ENCODE measurements around the gene ALOX5AP. TPM values are rescaled to one million over a fixed set of nuclear protein-coding genes. Genes with fewer than 3 reads are reported as not detected.

The ALOX5AP gene
- total RNA-seq, 2 experiments from 2014 or later: 230 to 238 TPM

- DNase-seq: no peak
- no peaks in the 10 kb centered on the region for H3K27me3 Mint-ChIP-seq
- H3K4me1 Mint-ChIP-seq: peaks cover 27% of the 10 kb centered on the region
- H3K9me3 Mint-ChIP-seq: no peaks in the 10 kb centered on the region
- H3K27ac Mint-ChIP-seq: no peak overlapping the region
- no peak overlapping the region for H3K4me3 Mint-ChIP-seq
- ChIA-PET POLR2A (interaction anchor here (0.8 kb wide), 1 partner anchor 17 kb away, joined by 3 read pairs; no protein-coding TSS in a partner anchor), CTCF (interaction anchor here (1.5 kb wide), 1 partner anchor 9 kb away, joined by 5 read pairs; no protein-coding TSS in a partner anchor)
- peaks cover 84% of the 10 kb centered on the region for H3K36me3 Mint-ChIP-seq (ENCODE audit: low read depth)
Observed at GRCh38 chr13:30762643-30763042, 27.3 kb downstream of the ALOX5AP start.

GRCh38 chr13:30763786-30764413, 28.6 kb downstream of the ALOX5AP start:
- Mint-ChIP-seq H3K36me3 (ENCODE audit: low read depth) (peaks cover 81% of the 10 kb centered on the region), H3K4me1 (peaks cover 30% of the 10 kb centered on the region), H3K9me3 (no peaks in the 10 kb centered on the region), H3K4me3 (no peak overlapping the region), H3K27ac (no peak overlapping the region), H3K27me3 (no peaks in the 10 kb centered on the region)
- ChIA-PET POLR2A (interaction anchor here (0.8 to 1.3 kb wide), 2 partner anchors 33 to 92 kb away, joined by 3 read pairs; no protein-coding TSS in a partner anchor), CTCF (interaction anchor here (1.5 kb wide), 1 partner anchor 11 kb away, joined by 5 read pairs; no protein-coding TSS in a partner anchor)
- no peak for DNase-seq

GRCh38 chr13:30766231-30766630, 30.9 kb downstream of the ALOX5AP start:
- Mint-ChIP-seq H3K36me3 (ENCODE audit: low read depth) (peaks cover 76% of the 10 kb centered on the region), H3K27ac (peak overlapping the region; percentile 51), H3K4me3 (no peak overlapping the region), H3K27me3 (no peaks in the 10 kb centered on the region), H3K9me3 (no peaks in the 10 kb centered on the region), H3K4me1 (peaks cover 30% of the 10 kb centered on the region)
- CTCF ChIA-PET: interaction anchor here (1.0 to 1.3 kb wide), 4 partner anchors 8 to 634 kb away, joined by 3 read pairs; no protein-coding TSS in a partner anchor
- DNase-seq: no peak
- POLR2A ChIA-PET: interaction anchor here (1.8 to 2.6 kb wide), 2 partner anchors 9 to 26 kb away, joined by 9 read pairs; no protein-coding TSS in a partner anchor

GRCh38 chr13:30770929-30771328, 35.6 kb downstream of the ALOX5AP start:
- H3K9me3 Mint-ChIP-seq: peaks cover 9% of the 10 kb centered on the region
- H3K4me1 Mint-ChIP-seq: peaks cover 51% of the 10 kb centered on the region
- H3K36me3 Mint-ChIP-seq (ENCODE audit: low read depth): peaks cover 66% of the 10 kb centered on the region
- H3K27ac Mint-ChIP-seq: no peak overlapping the region
- H3K27me3 Mint-ChIP-seq: no peaks in the 10 kb centered on the region
- no peak for DNase-seq
- ChIA-PET CTCF (no interaction called here), POLR2A (interaction anchor here (1.7 to 1.8 kb wide), 2 partner anchors 18 to 154 kb away, joined by 5 to 6 read pairs; partner anchors contain the start of gene USPL1)
- H3K4me3 Mint-ChIP-seq: no peak overlapping the region

- H3K36me3 Mint-ChIP-seq (ENCODE audit: low read depth): peaks cover 70% of the 10 kb centered on the region
- DNase-seq: no peak
- peak overlapping the region; percentile 31 for H3K4me3 Mint-ChIP-seq
- peak overlapping the region; percentile 89 for H3K27ac Mint-ChIP-seq
- ChIA-PET POLR2A (interaction anchor here (1.0 to 4.0 kb wide), 7 partner anchors 18 to 399 kb away, joined by 3 to 37 read pairs (median 7); partner anchors contain the start of genes ALOX5AP and USPL1), CTCF (no interaction called here)
- H3K27me3 Mint-ChIP-seq: peaks cover 4% of the 10 kb centered on the region
- peaks cover 40% of the 10 kb centered on the region for H3K4me1 Mint-ChIP-seq
- peaks cover 9% of the 10 kb centered on the region for H3K9me3 Mint-ChIP-seq
Observed at GRCh38 chr13:30773561-30773960, 38.2 kb downstream of the ALOX5AP start.

- ChIA-PET POLR2A (interaction anchor here (0.8 to 4.0 kb wide), 10 partner anchors 8 to 400 kb away, joined by 3 to 37 read pairs (median 6); partner anchors contain the start of genes ALOX5AP, HMGB1 and USPL1), CTCF (interaction anchor here (0.7 kb wide), 1 partner anchor 9 kb away, joined by 3 read pairs; no protein-coding TSS in a partner anchor)
- DNase-seq: peak; percentile 54
- Mint-ChIP-seq H3K36me3 (ENCODE audit: low read depth) (peaks cover 67% of the 10 kb centered on the region), H3K27me3 (peaks cover 6% of the 10 kb centered on the region), H3K4me3 (peak overlapping the region; percentile 31), H3K4me1 (peaks cover 40% of the 10 kb centered on the region), H3K9me3 (peaks cover 9% of the 10 kb centered on the region), H3K27ac (peak overlapping the region; percentile 89)
Observed at GRCh38 chr13:30774214-30774730, 38.9 kb downstream of the ALOX5AP start.

GRCh38 chr13:30776661-30777060, 41.3 kb downstream of the ALOX5AP start:
- ChIA-PET POLR2A (interaction anchor here (4.0 kb wide), 1 partner anchor 38 kb away, joined by 37 read pairs; no protein-coding TSS in a partner anchor), CTCF (no interaction called here)
- H3K36me3 Mint-ChIP-seq (ENCODE audit: low read depth): peaks cover 65% of the 10 kb centered on the region
- H3K27me3 Mint-ChIP-seq: peaks cover 11% of the 10 kb centered on the region
- peaks cover 14% of the 10 kb centered on the region for H3K9me3 Mint-ChIP-seq
- peaks cover 40% of the 10 kb centered on the region for H3K4me1 Mint-ChIP-seq
- no peak overlapping the region for H3K4me3 Mint-ChIP-seq
- H3K27ac Mint-ChIP-seq: no peak overlapping the region
- no peak for DNase-seq

- Mint-ChIP-seq H3K9me3 (peaks cover 12% of the 10 kb centered on the region), H3K27me3 (peaks cover 11% of the 10 kb centered on the region), H3K4me1 (peaks cover 22% of the 10 kb centered on the region), H3K36me3 (ENCODE audit: low read depth) (peaks cover 54% of the 10 kb centered on the region), H3K27ac (no peak overlapping the region), H3K4me3 (no peak overlapping the region)
- ChIA-PET POLR2A (no interaction called here), CTCF (interaction anchor here (0.6 kb wide), 1 partner anchor 104 kb away, joined by 7 read pairs; no protein-coding TSS in a partner anchor)
- DNase-seq: no peak
Observed at GRCh38 chr13:30779016-30779415, 43.7 kb downstream of the ALOX5AP start.

- no peak for DNase-seq
- peaks cover 16% of the 10 kb centered on the region for H3K4me1 Mint-ChIP-seq
- H3K4me3 Mint-ChIP-seq: no peak overlapping the region
- ChIA-PET POLR2A (no interaction called here), CTCF (interaction anchor here (1.4 kb wide), 1 partner anchor 24 kb away, joined by 3 read pairs; no protein-coding TSS in a partner anchor)
- peaks cover 11% of the 10 kb centered on the region for H3K27me3 Mint-ChIP-seq
- H3K9me3 Mint-ChIP-seq: peaks cover 12% of the 10 kb centered on the region
- peaks cover 49% of the 10 kb centered on the region for H3K36me3 Mint-ChIP-seq (ENCODE audit: low read depth)
- H3K27ac Mint-ChIP-seq: no peak overlapping the region
Observed at GRCh38 chr13:30779608-30780007, 44.3 kb downstream of the ALOX5AP start.

GRCh38 chr13:30780338-30780981, 45.1 kb downstream of the ALOX5AP start:
- peaks cover 40% of the 10 kb centered on the region for H3K36me3 Mint-ChIP-seq (ENCODE audit: low read depth)
- no peak overlapping the region for H3K4me3 Mint-ChIP-seq
- no peak overlapping the region for H3K27ac Mint-ChIP-seq
- peaks cover 7% of the 10 kb centered on the region for H3K4me1 Mint-ChIP-seq
- no peak for DNase-seq
- H3K27me3 Mint-ChIP-seq: peaks cover 11% of the 10 kb centered on the region
- POLR2A ChIA-PET: no interaction called here
- H3K9me3 Mint-ChIP-seq: peaks cover 9% of the 10 kb centered on the region
- CTCF ChIA-PET: interaction anchor here (1.4 kb wide), 1 partner anchor 23 kb away, joined by 3 read pairs; no protein-coding TSS in a partner anchor

- H3K9me3 Mint-ChIP-seq: peaks cover 9% of the 10 kb centered on the region
- peaks cover 15% of the 10 kb centered on the region for H3K36me3 Mint-ChIP-seq (ENCODE audit: low read depth)
- H3K4me3 Mint-ChIP-seq: no peak overlapping the region
- H3K4me1 Mint-ChIP-seq: no peaks in the 10 kb centered on the region
- no peak for DNase-seq
- no peak overlapping the region for H3K27ac Mint-ChIP-seq
- ChIA-PET CTCF (no interaction called here), POLR2A (no interaction called here)
- H3K27me3 Mint-ChIP-seq: no peaks in the 10 kb centered on the region
Observed at GRCh38 chr13:30785191-30785850, 50.0 kb downstream of the ALOX5AP start.

- H3K27ac Mint-ChIP-seq: no peak overlapping the region
Observed at GRCh38 chr13:30786648-30787047, 51.3 kb downstream of the ALOX5AP start.

More at GRCh38 chr13:30786648-30787047, 51.3 kb downstream of the ALOX5AP start:
- ChIA-PET CTCF (no interaction called here), POLR2A (no interaction called here)
- DNase-seq: no peak
- Mint-ChIP-seq H3K27me3 (no peaks in the 10 kb centered on the region), H3K4me1 (no peaks in the 10 kb centered on the region), H3K36me3 (ENCODE audit: low read depth) (peaks cover 9% of the 10 kb centered on the region), H3K9me3 (peaks cover 4% of the 10 kb centered on the region), H3K4me3 (no peak overlapping the region)

Measured in activated CD4-positive, alpha-beta memory T cell treated with anti-CD3 and anti-CD28 coated beads, Interleukin-2, amount 10 ng/mL, durations not matched to agents 7 days and 5 days (primary cell).